HCT116 (cell line): Measurements from ENCODE around the gene IL31.

Source experiments
- POLR2A ChIP-seq: IDR thresholded peaks from 2 replicates; pipeline ENCODE4 v1.7.0; 2011; ENCODE audit warnings: borderline replicate concordance; ENCODE audit not compliant: insufficient read depth, insufficient read length; ENCODE audit errors: extremely low read depth
- ZFX ChIP-seq: fragments of 450-650 bp; IDR thresholded peaks from 2 replicates; pipeline ENCODE4 v1.6.1; 2017

- TF ChIP-seq POLR2A: no peak
- TF ChIP-seq ZFX: no peak
These were observed 5.5 kb downstream of the IL31 start for GRCh38 chr12:122168492-122168891.
